Endothelial cell of umbilical vein (primary cell): Measurements from ENCODE around the gene RECQL5. TPM values are rescaled to one million over a fixed set of nuclear protein-coding genes. Genes with fewer than 3 reads are reported as not detected.

Experiments used
- BruUV-seq: library from RNA; stranded (reverse); fragments of 400-500 nt; replicated peaks from 2 replicates; lab custom pipeline; 2021; lab: Mats Ljungman, UMichigan
- CTCF ChIA-PET: fragments of 300-600, 350-600 bp; sonication (Branson Sonifier 250); formaldehyde crosslinking; loops from one replicate; lab custom pipeline; 2021; ENCODE audit warnings: antibody characterized with exemption, inconsistent platforms; lab: Charles Lee
- POLR2A ChIA-PET: fragments of 300-600, 350-600 bp; sonication (Branson Sonifier 250); formaldehyde crosslinking; loops from one replicate; lab custom pipeline; 2021; ENCODE audit warnings: antibody characterized with exemption, inconsistent platforms; lab: Charles Lee
- DNase-seq: peaks from one replicate; pipeline ENCODE4 v3.0.0-alpha.2; 2011; ENCODE audit warnings: low read depth, low spot score
- FAIRE-seq: peaks from 2 replicates; lab custom pipeline; 2011; peaks lifted over from hg19 to GRCh38; lab: Jason Lieb, UNC
- H2AFZ ChIP-seq: 2 replicates; pipeline ENCODE4 v1.6.0; 2012; ENCODE audit warnings: low read depth, low read length, control low read depth, inconsistent platforms
- H3K27ac ChIP-seq: 2 replicates; pipeline ENCODE4 v1.5.1; 2011; ENCODE audit warnings: low read depth, mild to moderate bottlenecking, control low read depth, low read length, moderate library complexity; ENCODE audit not compliant: insufficient read depth
- H3K27me3 ChIP-seq, 2 experiments: 2 replicates each; pipeline versions ENCODE4 v1.6.0 to v1.6.1; 2011; ENCODE audit warnings: low read length in 2 of 2, mixed read lengths in 1 of 2; ENCODE audit not compliant: control insufficient read depth in 2 of 2, insufficient read depth in 2 of 2
- H3K36me3 ChIP-seq, 2 experiments: 2 replicates in 1 of 2; 3 replicates in 1 of 2; pipeline ENCODE4 v1.5.1; 2011; ENCODE audit warnings: low read length in 2 of 2, mild to moderate bottlenecking in 1 of 2, moderate library complexity in 1 of 2; ENCODE audit not compliant: control insufficient read depth in 2 of 2, insufficient read depth in 2 of 2; ENCODE audit errors: extremely low read depth in 1 of 2
- H3K4me1 ChIP-seq: 3 replicates; pipeline ENCODE4 v1.5.1; 2011; ENCODE audit warnings: mild to moderate bottlenecking, low read length; ENCODE audit not compliant: control insufficient read depth, insufficient read depth; ENCODE audit errors: extremely low read depth
- H3K4me2 ChIP-seq: 2 replicates; pipeline ENCODE4 v1.6.1; 2011; ENCODE audit warnings: low read length, control low read depth, mixed read lengths; ENCODE audit not compliant: insufficient read depth
- H3K4me3 ChIP-seq, 3 experiments: fragments of 200-600 bp in 1 of 3; sonication (generic), shearing (Covaris generic) in 1 of 3; replicated peaks in 1 of 3; 2 replicates each; pipeline ENCODE4 v1.5.1; 2011 to 2016; ENCODE audit warnings: control low read depth in 3 of 3, low read length in 3 of 3, mild to moderate bottlenecking in 2 of 3, inconsistent platforms in 1 of 3, low read depth in 1 of 3, moderate library complexity in 1 of 3; ENCODE audit not compliant: insufficient read depth in 1 of 3
- H3K79me2 ChIP-seq: 2 replicates; pipeline ENCODE4 v1.6.0; 2012; ENCODE audit warnings: low read length, inconsistent platforms; ENCODE audit not compliant: control insufficient read depth, insufficient read depth
- H3K9ac ChIP-seq: replicated peaks from 2 replicates; pipeline ENCODE3; 2011; ENCODE audit warnings: low read length, control low read depth; ENCODE audit not compliant: insufficient read depth; ENCODE audit errors: extremely low read depth
- H3K9me1 ChIP-seq: replicated peaks from 3 replicates; pipeline ENCODE4 v1.6.0; 2011; ENCODE audit warnings: mild to moderate bottlenecking, low read length; ENCODE audit not compliant: control insufficient read depth, insufficient read depth; ENCODE audit errors: extremely low read depth
- H3K9me3 ChIP-seq: replicated peaks from 2 replicates; pipeline ENCODE4 v1.5.1; 2012; ENCODE audit warnings: low read length, inconsistent platforms; ENCODE audit not compliant: control insufficient read depth, insufficient read depth
- H4K20me1 ChIP-seq: replicated peaks from 2 replicates; pipeline ENCODE3; 2011; ENCODE audit warnings: mild to moderate bottlenecking, low read length; ENCODE audit not compliant: control insufficient read depth, insufficient read depth; ENCODE audit errors: extremely low read depth
- CTCF ChIP-seq, 2 donors: IDR thresholded peaks; 1 replicate in 1 of 2; 2 replicates in 1 of 2; pipeline ENCODE4 v1.5.1; 2011; ENCODE audit warnings: low read length in 2 of 2, mild to moderate bottlenecking in 2 of 2, moderate library complexity in 2 of 2, control low read depth in 1 of 2, inconsistent platforms in 1 of 2, low read depth in 1 of 2; ENCODE audit not compliant: insufficient read depth in 1 of 2; ENCODE audit errors: extremely low read depth in 1 of 2
- EZH2 ChIP-seq: IDR thresholded peaks from 2 replicates; pipeline ENCODE4 v1.6.1; 2012; ENCODE audit warnings: borderline replicate concordance, low read depth, mild to moderate bottlenecking, moderate library complexity, low read length, inconsistent platforms; ENCODE audit not compliant: severe bottlenecking
- FOS ChIP-seq: IDR thresholded peaks from 2 replicates; pipeline ENCODE4 v1.6.1; 2011; ENCODE audit warnings: mild to moderate bottlenecking, low read length, moderate library complexity, borderline replicate concordance; ENCODE audit not compliant: insufficient read depth
- GATA2 ChIP-seq: IDR thresholded peaks from 2 replicates; pipeline ENCODE4 v1.7.0; 2011; ENCODE audit warnings: low read depth, mild to moderate bottlenecking, moderate library complexity, mixed read lengths, low read length; ENCODE audit not compliant: insufficient read length, insufficient read depth
- JUN ChIP-seq: IDR thresholded peaks from 2 replicates; pipeline ENCODE4 v1.6.1; 2011; ENCODE audit warnings: borderline replicate concordance, low read depth; ENCODE audit not compliant: insufficient read length, insufficient read depth
- MAX ChIP-seq: IDR thresholded peaks from 2 replicates; pipeline ENCODE4 v1.6.1; 2011; ENCODE audit not compliant: insufficient read depth, insufficient read length
- MYC ChIP-seq: IDR thresholded peaks from one replicate; pipeline ENCODE4 v1.6.1; 2011; ENCODE audit warnings: mild to moderate bottlenecking, low read depth, low read length
- POLR2A ChIP-seq: IDR thresholded peaks from 2 replicates; pipeline ENCODE4 v1.6.1; 2012; ENCODE audit warnings: low read depth, mild to moderate bottlenecking, control low read depth, low read length
- POLR2AphosphoS5 ChIP-seq: IDR thresholded peaks from 2 replicates; pipeline ENCODE4 v1.6.1; 2012; ENCODE audit warnings: low read depth, mild to moderate bottlenecking, control low read depth, low read length, moderate library complexity; ENCODE audit not compliant: insufficient read depth
- dilution Hi-C: fragments of 300-500 bp; cut with MboI; formaldehyde crosslinking; loops from one replicate; pipeline ENCODE4 v1.15.0; 2019; ENCODE audit warnings: low sequenced_read_pairs; ENCODE audit not compliant: extremely low pct_ligation_motif_present
- intact Hi-C: fragments of 100-400 bp; cut with micrococcal nuclease; formaldehyde crosslinking; loops from one replicate; pipeline ENCODE4 v1.10.0; 2022
- polyA plus RNA-seq, 4 experiments: library from polyadenylated mRNA; depleted of rRNA in 3 of 4; stranded (reverse) in 3 of 4; unstranded in 1 of 4; fragments of >200 nt; gene quantifications; 2 replicates each; pipeline versions ENCODE4 v1.2.1 to v1.2.3, GENCODE V29; 2011 to 2012; ENCODE audit warnings: missing spikeins in 1 of 4
- total RNA-seq: library from RNA; stranded (reverse); gene quantifications from 2 replicates; pipeline ENCODE4 v1.2.3, GENCODE V29; 2021

Gene RECQL5
- total and polyA plus RNA-seq, 2 donors (not counting 3 experiments of a cell fraction or from before 2014, with no cell fraction given) = 21.3 to 30.7 TPM

- DNase-seq = no peak
- Histone ChIP-seq H3K9ac (peak overlapping the region; percentile 24), H3K36me3 (peaks cover 6 to 7% of the 10 kb centered on the region in 2 experiments), H3K79me2 (no peaks in the 10 kb centered on the region), H2AFZ (peak overlapping the region; percentile 48), H3K4me2 (no peak overlapping the region), H3K4me1 (peaks cover 16% of the 10 kb centered on the region), H3K27ac (peak overlapping the region; percentile 88), H3K9me1 (no peaks in the 10 kb centered on the region), H3K9me3 (no peaks in the 10 kb centered on the region), H3K27me3 (no peaks in the 10 kb centered on the region), H4K20me1 (no peaks in the 10 kb centered on the region), H3K4me3 (no peak overlapping the region)
- intact Hi-C loops = loop anchor here (1.0 kb wide), 1 partner anchor 8 kb away; no protein-coding TSS in a partner anchor
- POLR2A ChIA-PET = interaction anchor here (2.1 kb wide), 1 partner anchor 11 kb away, joined by 6 read pairs; no protein-coding TSS in a partner anchor
- dilution Hi-C loops = no loop called here
- CTCF ChIA-PET = interaction anchor here (1.3 to 19.2 kb wide), 5 partner anchors 8 to 107 kb away, joined by 4 to 446 read pairs (median 16); partner anchors contain the start of gene SMIM5
- TF ChIP-seq POLR2A = no peak
- TF ChIP-seq EZH2 = no peak
- TF ChIP-seq POLR2AphosphoS5 = no peak
- TF ChIP-seq FOS = no peak
- TF ChIP-seq GATA2 = no peak
- TF ChIP-seq CTCF (IDR thresholded peaks at IDR 0.05; ENCODE audit: extremely low read depth in 1 of 2, insufficient read depth in 1 of 2, low read depth in 1 of 2, low read length in 2 of 2) = no peak
- TF ChIP-seq JUN = no peak
- no peak for TF ChIP-seq MAX
- no peak for TF ChIP-seq MYC
- BruUV-seq = no TSS peak
- FAIRE-seq = no peak
Observed at GRCh38 chr17:75646638-75646992, 20.3 kb downstream of the RECQL5 start.
